Endothelial cell of umbilical vein (primary cell): ENCODE data around the gene SESN2. TPM values are rescaled to one million over a fixed set of nuclear protein-coding genes. Genes with fewer than 3 reads are reported as not detected.

Experiments used
- BruUV-seq: library from RNA; stranded (reverse); fragments of 400-500 nt; replicated peaks from 2 replicates; lab custom pipeline; 2021; lab: Mats Ljungman, UMichigan
- CTCF ChIA-PET: fragments of 300-600, 350-600 bp; sonication (Branson Sonifier 250); formaldehyde crosslinking; loops from one replicate; lab custom pipeline; 2021; ENCODE audit warnings: antibody characterized with exemption, inconsistent platforms; lab: Charles Lee
- POLR2A ChIA-PET: fragments of 300-600, 350-600 bp; sonication (Branson Sonifier 250); formaldehyde crosslinking; loops from one replicate; lab custom pipeline; 2021; ENCODE audit warnings: antibody characterized with exemption, inconsistent platforms; lab: Charles Lee
- DNase-seq: peaks from one replicate; pipeline ENCODE4 v3.0.0-alpha.2; 2011; ENCODE audit warnings: low read depth, low spot score
- FAIRE-seq: peaks from 2 replicates; lab custom pipeline; 2011; peaks lifted over from hg19 to GRCh38; lab: Jason Lieb, UNC
- H2AFZ ChIP-seq: 2 replicates; pipeline ENCODE4 v1.6.0; 2012; ENCODE audit warnings: low read depth, low read length, control low read depth, inconsistent platforms
- H3K27ac ChIP-seq: 2 replicates; pipeline ENCODE4 v1.5.1; 2011; ENCODE audit warnings: low read depth, mild to moderate bottlenecking, control low read depth, low read length, moderate library complexity; ENCODE audit not compliant: insufficient read depth
- H3K27me3 ChIP-seq, 2 experiments: 2 replicates each; pipeline versions ENCODE4 v1.6.0 to v1.6.1; 2011; ENCODE audit warnings: low read length in 2 of 2, mixed read lengths in 1 of 2; ENCODE audit not compliant: control insufficient read depth in 2 of 2, insufficient read depth in 2 of 2
- H3K36me3 ChIP-seq, 2 experiments: 2 replicates in 1 of 2; 3 replicates in 1 of 2; pipeline ENCODE4 v1.5.1; 2011; ENCODE audit warnings: low read length in 2 of 2, mild to moderate bottlenecking in 1 of 2, moderate library complexity in 1 of 2; ENCODE audit not compliant: control insufficient read depth in 2 of 2, insufficient read depth in 2 of 2; ENCODE audit errors: extremely low read depth in 1 of 2
- H3K4me1 ChIP-seq: 3 replicates; pipeline ENCODE4 v1.5.1; 2011; ENCODE audit warnings: mild to moderate bottlenecking, low read length; ENCODE audit not compliant: control insufficient read depth, insufficient read depth; ENCODE audit errors: extremely low read depth
- H3K4me2 ChIP-seq: 2 replicates; pipeline ENCODE4 v1.6.1; 2011; ENCODE audit warnings: low read length, control low read depth, mixed read lengths; ENCODE audit not compliant: insufficient read depth
- H3K4me3 ChIP-seq, 3 experiments: fragments of 200-600 bp in 1 of 3; sonication (generic), shearing (Covaris generic) in 1 of 3; replicated peaks in 1 of 3; 2 replicates each; pipeline ENCODE4 v1.5.1; 2011 to 2016; ENCODE audit warnings: control low read depth in 3 of 3, low read length in 3 of 3, mild to moderate bottlenecking in 2 of 3, inconsistent platforms in 1 of 3, low read depth in 1 of 3, moderate library complexity in 1 of 3; ENCODE audit not compliant: insufficient read depth in 1 of 3
- H3K79me2 ChIP-seq: 2 replicates; pipeline ENCODE4 v1.6.0; 2012; ENCODE audit warnings: low read length, inconsistent platforms; ENCODE audit not compliant: control insufficient read depth, insufficient read depth
- H3K9ac ChIP-seq: replicated peaks from 2 replicates; pipeline ENCODE3; 2011; ENCODE audit warnings: low read length, control low read depth; ENCODE audit not compliant: insufficient read depth; ENCODE audit errors: extremely low read depth
- H3K9me1 ChIP-seq: replicated peaks from 3 replicates; pipeline ENCODE4 v1.6.0; 2011; ENCODE audit warnings: mild to moderate bottlenecking, low read length; ENCODE audit not compliant: control insufficient read depth, insufficient read depth; ENCODE audit errors: extremely low read depth
- H3K9me3 ChIP-seq: replicated peaks from 2 replicates; pipeline ENCODE4 v1.5.1; 2012; ENCODE audit warnings: low read length, inconsistent platforms; ENCODE audit not compliant: control insufficient read depth, insufficient read depth
- H4K20me1 ChIP-seq: replicated peaks from 2 replicates; pipeline ENCODE3; 2011; ENCODE audit warnings: mild to moderate bottlenecking, low read length; ENCODE audit not compliant: control insufficient read depth, insufficient read depth; ENCODE audit errors: extremely low read depth
- EZH2 ChIP-seq: IDR thresholded peaks from 2 replicates; pipeline ENCODE4 v1.6.1; 2012; ENCODE audit warnings: borderline replicate concordance, low read depth, mild to moderate bottlenecking, moderate library complexity, low read length, inconsistent platforms; ENCODE audit not compliant: severe bottlenecking
- FOS ChIP-seq: IDR thresholded peaks from 2 replicates; pipeline ENCODE4 v1.6.1; 2011; ENCODE audit warnings: mild to moderate bottlenecking, low read length, moderate library complexity, borderline replicate concordance; ENCODE audit not compliant: insufficient read depth
- GATA2 ChIP-seq: IDR thresholded peaks from 2 replicates; pipeline ENCODE4 v1.7.0; 2011; ENCODE audit warnings: low read depth, mild to moderate bottlenecking, moderate library complexity, mixed read lengths, low read length; ENCODE audit not compliant: insufficient read length, insufficient read depth
- JUN ChIP-seq: IDR thresholded peaks from 2 replicates; pipeline ENCODE4 v1.6.1; 2011; ENCODE audit warnings: borderline replicate concordance, low read depth; ENCODE audit not compliant: insufficient read length, insufficient read depth
- MYC ChIP-seq: IDR thresholded peaks from one replicate; pipeline ENCODE4 v1.6.1; 2011; ENCODE audit warnings: mild to moderate bottlenecking, low read depth, low read length
- POLR2A ChIP-seq: IDR thresholded peaks from 2 replicates; pipeline ENCODE4 v1.6.1; 2012; ENCODE audit warnings: low read depth, mild to moderate bottlenecking, control low read depth, low read length
- POLR2AphosphoS5 ChIP-seq: IDR thresholded peaks from 2 replicates; pipeline ENCODE4 v1.6.1; 2012; ENCODE audit warnings: low read depth, mild to moderate bottlenecking, control low read depth, low read length, moderate library complexity; ENCODE audit not compliant: insufficient read depth
- dilution Hi-C: fragments of 300-500 bp; cut with MboI; formaldehyde crosslinking; loops from one replicate; pipeline ENCODE4 v1.15.0; 2019; ENCODE audit warnings: low sequenced_read_pairs; ENCODE audit not compliant: extremely low pct_ligation_motif_present
- intact Hi-C: fragments of 100-400 bp; cut with micrococcal nuclease; formaldehyde crosslinking; loops from one replicate; pipeline ENCODE4 v1.10.0; 2022
- polyA plus RNA-seq, 4 experiments: library from polyadenylated mRNA; depleted of rRNA in 3 of 4; stranded (reverse) in 3 of 4; unstranded in 1 of 4; fragments of >200 nt; gene quantifications; 2 replicates each; pipeline versions ENCODE4 v1.2.1 to v1.2.3, GENCODE V29; 2011 to 2012; ENCODE audit warnings: missing spikeins in 1 of 4
- total RNA-seq: library from RNA; stranded (reverse); gene quantifications from 2 replicates; pipeline ENCODE4 v1.2.3, GENCODE V29; 2021
- TF ChIP-seq, protein P1 (sequence below), 2 donors: IDR thresholded peaks; 1 replicate in 1 of 2; 2 replicates in 1 of 2; pipeline ENCODE4 v1.5.1; 2011; ENCODE audit warnings: low read length in 2 of 2, mild to moderate bottlenecking in 2 of 2, moderate library complexity in 2 of 2, control low read depth in 1 of 2, inconsistent platforms in 1 of 2, low read depth in 1 of 2; ENCODE audit not compliant: insufficient read depth in 1 of 2; ENCODE audit errors: extremely low read depth in 1 of 2
- TF ChIP-seq, protein P2 (sequence below): IDR thresholded peaks from 2 replicates; pipeline ENCODE4 v1.6.1; 2011; ENCODE audit not compliant: insufficient read depth, insufficient read length

The SESN2 gene
- total and polyA plus RNA-seq, 2 donors (not counting 3 experiments of a cell fraction or from before 2014, with no cell fraction given): 11.6 to 13.2 TPM

GRCh38 chr1:28296401-28297261, 37.3 kb downstream of the SESN2 start:
- Histone ChIP-seq H3K27ac (no peak overlapping the region), H3K79me2 (no peaks in the 10 kb centered on the region), H3K4me1 (no peaks in the 10 kb centered on the region), H3K4me3 (no peak overlapping the region), H3K27me3 (peaks cover 0 to 2% of the 10 kb centered on the region in 2 experiments), H4K20me1 (no peaks in the 10 kb centered on the region), H3K9me1 (no peaks in the 10 kb centered on the region), H2AFZ (no peak overlapping the region), H3K9ac (no peak overlapping the region), H3K36me3 (no peaks in the 10 kb centered on the region), H3K4me2 (no peak overlapping the region), H3K9me3 (no peaks in the 10 kb centered on the region)
- FAIRE-seq: no peak
- TF ChIP-seq, protein P1, sequence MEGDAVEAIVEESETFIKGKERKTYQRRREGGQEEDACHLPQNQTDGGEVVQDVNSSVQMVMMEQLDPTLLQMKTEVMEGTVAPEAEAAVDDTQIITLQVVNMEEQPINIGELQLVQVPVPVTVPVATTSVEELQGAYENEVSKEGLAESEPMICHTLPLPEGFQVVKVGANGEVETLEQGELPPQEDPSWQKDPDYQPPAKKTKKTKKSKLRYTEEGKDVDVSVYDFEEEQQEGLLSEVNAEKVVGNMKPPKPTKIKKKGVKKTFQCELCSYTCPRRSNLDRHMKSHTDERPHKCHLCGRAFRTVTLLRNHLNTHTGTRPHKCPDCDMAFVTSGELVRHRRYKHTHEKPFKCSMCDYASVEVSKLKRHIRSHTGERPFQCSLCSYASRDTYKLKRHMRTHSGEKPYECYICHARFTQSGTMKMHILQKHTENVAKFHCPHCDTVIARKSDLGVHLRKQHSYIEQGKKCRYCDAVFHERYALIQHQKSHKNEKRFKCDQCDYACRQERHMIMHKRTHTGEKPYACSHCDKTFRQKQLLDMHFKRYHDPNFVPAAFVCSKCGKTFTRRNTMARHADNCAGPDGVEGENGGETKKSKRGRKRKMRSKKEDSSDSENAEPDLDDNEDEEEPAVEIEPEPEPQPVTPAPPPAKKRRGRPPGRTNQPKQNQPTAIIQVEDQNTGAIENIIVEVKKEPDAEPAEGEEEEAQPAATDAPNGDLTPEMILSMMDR (IDR thresholded peaks at IDR 0.05; ENCODE audit: extremely low read depth in 1 of 2, insufficient read depth in 1 of 2, low read depth in 1 of 2, low read length in 2 of 2): no peak
- TF ChIP-seq JUN (no peak), POLR2A (no peak), MYC (no peak), EZH2 (no peak), POLR2AphosphoS5 (no peak), GATA2 (no peak), FOS (no peak)
- TF ChIP-seq, protein P2, sequence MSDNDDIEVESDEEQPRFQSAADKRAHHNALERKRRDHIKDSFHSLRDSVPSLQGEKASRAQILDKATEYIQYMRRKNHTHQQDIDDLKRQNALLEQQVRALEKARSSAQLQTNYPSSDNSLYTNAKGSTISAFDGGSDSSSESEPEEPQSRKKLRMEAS: no peak
- no TSS peak for BruUV-seq
- ChIA-PET CTCF (interaction anchor here (0.8 to 2.2 kb wide), 4 partner anchors 8 to 63 kb away, joined by 3 to 6 read pairs (median 3); no protein-coding TSS in a partner anchor), POLR2A (no interaction called here)
- DNase-seq: no peak
- intact Hi-C loops (no loop called here), dilution Hi-C loops (no loop called here)
